Left cardiac atrium (tissue), 4 donors: Measurements from ENCODE around the gene LMTK3. TPM values are rescaled to one million over a fixed set of nuclear protein-coding genes. Genes with fewer than 3 reads are reported as not detected.
"Not testable (repeated sequence)": the region's sequence is repeated elsewhere in the genome, so short reads cannot be mapped to it uniquely, and the experiment has no call there.

Source experiments
- ATAC-seq, 2 donors: fragments of 200-7000 bp; cut with Tn5 transposase; one replicate each; pipeline ENCODE4 v1.9.1; 2020; ENCODE audit warnings: mild to moderate bottlenecking in 2 of 2, moderate library complexity in 2 of 2
- DNase-seq: peaks from one replicate; pipeline ENCODE4 v3.0.0-alpha.2; 2020
- intact Hi-C, 2 donors: fragments of 100-400 bp; cut with DNase I; formaldehyde crosslinking; loops; one replicate each; pipeline versions ENCODE4 v1.14.1 to v1.15.1; 2022 to 2023
- total RNA-seq, 2 donors: library from RNA; stranded (reverse); fragmentation: NEBNext Ultra II Directional; extraction: Animal tissue kit (Norgen Biotek cat#: 25700); gene quantifications; one replicate each; pipeline ENCODE4 v1.2.1, GENCODE V29; 2021
- donor health status: DM: no; HTN: yes; CAD: no.
- donor health status: DM: no; HTN: yes; CAD: no; lungs with severe emphysema.
- donor health status: DM: yes; HTN: yes; CAD: no.
- donor health status: Dilated cardiomyopathy.

Gene LMTK3
- total RNA-seq, 2 donors from 2014 or later, result 2.0 to 2.9 TPM

GRCh38 chr19:48496959-48497727 is 14.5 kb downstream of the LMTK3 start:
- ATAC-seq (no peak), DNase-seq (no peak)
- intact Hi-C loops, result no loop called here

DNA sequence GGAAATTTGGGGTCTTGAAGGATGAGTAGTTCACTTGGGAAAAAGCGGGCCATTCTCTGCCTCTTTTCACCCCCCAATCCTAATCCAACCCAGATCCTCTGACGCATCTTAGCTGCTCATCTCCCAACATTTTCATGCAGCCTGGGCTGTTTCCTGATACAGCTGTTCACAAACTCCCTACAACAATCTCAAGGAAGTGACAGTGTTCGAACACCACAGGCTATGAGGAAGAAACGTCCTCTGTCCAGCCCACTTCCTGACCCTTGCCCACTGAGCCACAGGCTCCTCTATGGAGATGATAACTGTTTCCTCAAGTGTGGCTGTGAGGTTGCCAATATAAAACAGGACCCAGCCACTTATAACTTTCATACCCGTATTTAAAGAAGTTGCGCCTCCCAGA is 16.2 kb downstream of the LMTK3 start:
- ATAC-seq (no peak), DNase-seq (no peak)
- intact Hi-C loops, result no loop called here

- DNase-seq (no peak), ATAC-seq (peak; percentile 1 to 4)
- intact Hi-C loops, result no loop called here
Measured at GRCh38 chr19:48493718-48494401, 17.8 kb downstream of the LMTK3 start.

GRCh38 chr19:48492925-48493717 is 18.5 kb downstream of the LMTK3 start:
- DNase-seq, result peak; percentile 97
- intact Hi-C loops, result no loop called here
- peak; percentile 86 to 90 for ATAC-seq

DNA sequence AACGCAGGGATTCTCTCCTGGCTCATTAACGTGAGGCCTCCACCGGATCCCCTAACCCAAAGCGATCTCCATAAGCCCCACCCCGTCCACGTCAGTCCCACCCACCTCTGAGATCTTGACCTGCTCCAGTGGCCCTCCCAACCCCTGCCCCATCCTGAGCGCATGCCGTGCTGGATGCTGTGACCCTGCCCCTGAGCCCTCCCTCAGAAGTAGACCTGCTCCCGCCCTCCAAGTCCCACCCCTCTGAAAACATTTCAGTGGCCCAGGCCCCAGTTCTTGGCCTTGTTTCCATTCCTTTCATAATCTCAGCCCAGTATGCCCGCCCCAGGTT is 19.9 kb downstream of the LMTK3 start:
- ATAC-seq (no peak), DNase-seq (no peak)
- intact Hi-C loops, result no loop called here

- intact Hi-C loops, result no loop called here
- ATAC-seq, result no peak
- no peak for DNase-seq
Measured at GRCh38 chr19:48490981-48491792, 20.4 kb downstream of the LMTK3 start.

DNA sequence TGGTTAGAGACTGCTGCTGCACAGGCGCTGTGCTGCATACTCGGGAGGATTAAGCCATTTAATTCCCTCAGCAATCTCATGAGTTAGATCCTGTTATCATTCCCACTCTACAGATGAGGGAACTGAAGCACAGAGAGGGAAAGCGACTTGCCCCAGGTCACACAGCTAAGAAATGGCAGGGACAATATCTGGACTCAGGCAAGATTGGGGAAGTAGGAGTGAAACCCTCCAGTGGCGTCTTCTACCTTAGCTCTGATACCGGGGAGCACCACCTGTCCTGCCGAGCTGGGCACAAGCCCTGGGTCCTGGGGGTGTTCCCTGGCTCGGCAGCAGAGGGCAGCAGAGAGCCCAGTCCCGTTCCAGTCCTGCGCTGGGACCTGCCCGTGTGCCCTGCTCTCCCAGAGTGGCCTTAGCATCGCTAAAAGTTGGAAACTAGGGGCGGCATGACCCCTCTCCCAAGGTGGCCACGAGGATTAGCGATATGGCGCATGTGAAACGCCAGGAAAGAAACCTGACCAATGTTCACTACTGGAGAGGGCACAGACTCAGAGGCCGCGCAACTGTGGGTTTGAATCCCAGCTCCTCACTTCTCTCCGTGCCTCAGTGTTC is 21.9 kb downstream of the LMTK3 start:
- ATAC-seq (no peak), DNase-seq (peak; percentile 76)

DNA sequence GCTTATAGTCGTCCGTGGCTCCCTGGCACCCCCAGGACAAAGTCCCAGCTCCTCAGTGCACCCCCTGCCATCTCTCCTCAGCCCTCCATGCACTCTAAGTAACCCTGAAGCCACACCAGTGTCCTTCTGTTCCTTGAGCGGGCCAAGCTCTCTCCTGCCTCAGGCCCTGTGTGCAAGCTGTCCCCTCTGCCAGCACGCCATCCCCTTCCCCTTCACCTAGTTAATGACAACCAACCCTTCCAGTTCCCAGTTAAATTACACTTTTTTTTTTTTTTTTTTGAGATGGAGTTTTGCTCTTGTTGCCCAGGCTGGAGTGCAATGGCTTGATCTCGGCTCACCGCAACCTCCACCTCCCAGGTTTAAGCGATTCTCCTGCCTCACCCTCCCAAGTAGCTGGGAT is 23.2 kb downstream of the LMTK3 start:
- intact Hi-C loops, result loop anchor here (5.0 kb wide), 2 partner anchors 94 to 99 kb away; no protein-coding TSS in a partner anchor
- not testable (repeated sequence) for ATAC-seq, DNase-seq

More for the DNA sequence above, 21.9 kb downstream of the LMTK3 start:
- intact Hi-C loops, result loop anchor here (5.0 kb wide), 2 partner anchors 93 to 98 kb away; no protein-coding TSS in a partner anchor

GRCh38 chr19:48487948-48488347 is 23.7 kb downstream of the LMTK3 start:
- DNase-seq (peak; percentile 70), ATAC-seq (peak; percentile 44 to 50)
- intact Hi-C loops, result loop anchor here (5.0 kb wide), 2 partner anchors 94 to 99 kb away; no protein-coding TSS in a partner anchor

DNA sequence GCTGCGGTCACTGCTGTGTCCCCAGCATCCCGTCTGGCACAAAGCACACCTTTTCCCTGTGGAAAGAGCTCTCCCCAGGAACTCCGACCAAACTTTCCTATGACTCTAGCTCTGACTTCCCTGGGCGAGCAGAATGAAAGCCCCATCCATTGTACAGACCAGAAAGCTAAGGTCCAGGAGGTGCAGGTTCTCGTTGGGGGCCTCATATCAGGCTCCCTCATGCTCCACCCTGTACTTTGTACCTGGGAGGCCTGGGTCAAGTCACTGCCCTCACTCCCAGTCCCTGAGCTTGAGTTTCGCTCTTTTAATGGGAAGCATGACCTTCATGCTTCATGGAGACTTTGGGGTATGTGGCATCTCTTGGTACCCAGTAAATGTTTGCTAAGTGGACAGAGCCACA is 24.1 kb downstream of the LMTK3 start:
- ATAC-seq, result no peak
- intact Hi-C loops, result loop anchor here (5.0 kb wide), 2 partner anchors 95 to 100 kb away; no protein-coding TSS in a partner anchor
- no peak for DNase-seq

DNA sequence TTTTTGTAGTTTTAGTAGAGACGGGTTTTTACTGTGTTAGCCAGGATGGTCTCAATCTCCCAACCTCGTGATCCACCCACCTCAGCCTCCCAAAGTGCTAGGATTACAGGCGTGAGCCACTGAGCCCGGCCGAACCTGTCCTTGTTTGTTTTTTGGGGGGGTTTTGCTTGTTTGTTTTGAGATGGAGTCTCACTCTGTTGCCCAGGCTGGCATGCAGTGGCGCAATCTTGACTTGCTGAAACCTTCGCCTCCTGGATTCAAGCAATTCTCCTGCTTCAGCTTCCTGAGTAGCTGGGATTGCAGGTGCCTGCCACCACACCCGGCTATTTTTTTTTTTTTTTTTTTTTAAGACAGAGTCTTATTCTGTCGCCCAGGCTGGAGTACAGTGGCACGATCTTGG is 24.9 kb downstream of the LMTK3 start:
- not testable (repeated sequence) for ATAC-seq, DNase-seq
- intact Hi-C loops, result loop anchor here (5.0 kb wide), 2 partner anchors 96 to 101 kb away; no protein-coding TSS in a partner anchor

GRCh38 chr19:48484931-48485612 is 26.6 kb downstream of the LMTK3 start:
- ATAC-seq (no peak), DNase-seq (no peak)
- intact Hi-C loops, result loop anchor here (5.0 kb wide), 2 partner anchors 97 to 102 kb away; no protein-coding TSS in a partner anchor

DNA sequence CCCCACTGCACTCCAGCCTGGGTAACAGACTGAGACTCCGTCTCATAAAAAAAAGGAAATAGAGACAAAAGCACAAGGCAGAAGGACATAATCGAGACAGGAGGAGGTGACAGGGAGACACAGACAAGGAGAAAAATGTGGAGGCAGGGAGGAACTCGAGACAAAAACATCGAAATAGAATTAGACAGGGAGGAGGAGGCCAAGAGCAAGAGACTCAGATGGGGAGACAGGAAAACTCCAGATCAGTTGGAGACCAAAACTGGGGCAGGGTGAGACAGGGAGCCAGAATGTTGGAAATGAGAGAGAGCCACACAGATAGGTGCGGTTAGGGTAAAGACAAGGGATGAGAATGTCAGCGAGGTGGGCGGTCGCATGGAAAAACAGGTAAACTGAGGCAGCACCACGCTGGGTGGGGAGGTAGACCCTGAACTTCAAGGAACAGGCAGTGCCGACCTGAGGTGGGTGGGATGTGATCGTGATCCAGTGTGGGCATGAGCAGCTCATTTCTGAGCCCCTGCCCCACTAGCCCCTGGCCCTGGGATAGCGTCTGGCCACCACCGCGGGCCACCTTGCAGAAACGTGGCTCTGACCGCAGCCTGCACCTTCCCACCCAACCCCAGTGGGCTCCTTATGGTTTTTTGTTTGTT is 27.3 kb downstream of the LMTK3 start:
- ATAC-seq, result no peak
- no peak for DNase-seq
- intact Hi-C loops, result no loop called here

DNA sequence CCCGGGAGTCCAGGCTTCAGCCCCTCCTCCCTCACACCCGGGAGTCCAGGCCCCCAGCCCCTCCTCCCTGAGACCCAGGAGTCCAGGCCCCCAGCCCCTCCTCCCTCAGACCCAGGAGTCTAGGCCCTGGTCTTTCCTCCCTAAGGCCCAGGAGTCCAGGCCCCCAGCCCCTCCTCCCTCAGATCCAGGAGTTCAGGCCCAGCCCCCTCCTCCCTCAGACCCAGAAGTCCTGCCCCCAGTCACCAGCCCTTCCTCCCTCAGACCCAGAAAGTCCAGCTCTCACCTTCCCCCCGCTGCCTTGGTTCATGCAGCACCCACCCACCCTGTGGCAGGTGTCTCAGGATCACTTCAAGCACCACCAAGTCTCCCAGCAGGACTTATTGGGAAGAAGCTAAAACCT is 28.3 kb downstream of the LMTK3 start:
- intact Hi-C loops, result no loop called here
- DNase-seq, result no peak

DNA sequence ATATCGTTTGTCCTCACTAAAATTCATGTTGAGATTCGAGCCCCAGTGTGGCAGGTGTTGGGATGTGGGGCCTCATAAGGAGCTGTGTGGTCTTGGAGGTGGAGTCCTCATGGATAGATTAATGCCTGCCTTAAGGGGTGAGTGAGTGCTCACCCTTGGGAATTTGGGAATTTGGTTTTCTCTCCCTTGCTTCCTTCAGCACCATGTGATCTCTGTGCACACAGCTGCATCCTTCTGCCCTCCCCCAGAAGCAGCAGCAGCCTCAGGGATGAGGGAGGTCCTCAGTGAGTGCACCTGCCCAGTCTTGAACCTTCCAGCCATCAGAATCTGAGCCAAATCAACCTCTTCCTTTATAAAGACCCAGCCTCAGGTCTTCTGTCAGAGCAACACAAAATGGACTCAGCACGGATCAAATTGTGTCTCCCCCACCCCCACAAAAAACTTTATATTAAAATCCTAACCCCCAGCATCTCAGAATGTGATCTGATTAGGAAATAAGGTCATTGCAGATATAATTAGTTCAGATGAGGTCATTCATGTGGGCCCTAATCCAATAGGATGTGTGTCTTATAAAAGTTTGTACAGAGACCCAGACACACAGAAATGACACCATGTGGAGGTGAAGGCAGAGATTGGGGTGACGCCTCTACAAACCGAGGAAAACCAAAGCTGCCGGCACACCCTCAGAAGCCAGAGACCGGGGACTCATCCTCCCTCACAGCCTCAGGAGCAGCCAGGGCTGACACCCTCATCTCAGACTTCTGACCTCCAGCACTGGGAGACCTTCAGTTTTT is 29.6 kb downstream of the LMTK3 start:
- intact Hi-C loops, result no loop called here
- no peak for ATAC-seq

More for the DNA sequence above, 28.3 kb downstream of the LMTK3 start:
- no peak for ATAC-seq

More for the DNA sequence above, 29.6 kb downstream of the LMTK3 start:
- no peak for DNase-seq
